ENCODE data around the gene ASIC5.
"Not testable (repeated sequence)": the region's sequence is repeated elsewhere in the genome, so short reads cannot be mapped to it uniquely, and the experiment has no call there.

ASIC5 gene

DNA sequence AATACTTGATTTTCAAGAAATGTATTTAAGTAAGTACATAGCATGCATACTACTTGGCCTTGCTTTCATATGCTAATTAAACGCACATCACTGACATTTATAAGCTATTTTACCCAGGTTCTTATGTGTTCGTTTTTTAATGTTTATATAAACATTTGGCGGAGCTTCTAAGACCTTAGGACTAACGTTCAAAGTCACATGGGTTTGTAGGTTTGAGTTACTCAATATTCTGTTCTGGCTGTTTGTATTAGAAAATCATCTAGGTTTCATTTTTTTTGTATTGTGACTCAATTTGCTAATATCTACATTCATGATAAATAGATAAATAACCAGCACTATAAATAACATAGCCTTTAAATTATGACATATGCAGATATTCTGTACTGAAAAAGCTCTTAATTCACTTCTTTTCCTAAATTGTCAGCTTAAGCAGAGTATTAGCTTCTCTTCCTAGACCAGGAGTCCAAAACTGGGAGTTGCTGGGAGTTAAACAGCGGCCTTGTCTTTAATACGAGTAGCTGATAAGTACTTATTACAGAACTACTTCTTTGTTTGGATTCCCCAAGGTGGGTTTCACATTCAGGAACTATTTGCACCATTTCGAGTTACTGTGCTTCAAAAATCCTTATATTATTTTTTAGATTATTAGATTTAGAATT lies 65.3 kb downstream of the ASIC5 start:
- no peak for DNase-seq

DNA sequence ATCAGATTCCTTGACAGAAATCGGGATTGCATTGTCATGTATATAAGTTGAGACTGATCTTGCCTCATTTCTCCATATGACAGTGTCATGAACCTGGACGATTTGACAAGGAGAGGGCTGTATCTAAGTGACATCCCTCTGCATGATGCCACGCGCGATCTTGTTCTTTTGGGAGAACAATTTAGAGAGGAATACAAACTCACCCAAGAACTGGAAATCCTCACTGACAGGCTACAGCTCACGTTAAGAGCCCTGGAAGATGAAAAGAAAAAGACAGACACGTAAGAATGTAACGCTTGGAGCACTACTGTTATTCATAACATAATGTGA lies 66.3 kb downstream of the ASIC5 start:
- no peak for DNase-seq

DNA sequence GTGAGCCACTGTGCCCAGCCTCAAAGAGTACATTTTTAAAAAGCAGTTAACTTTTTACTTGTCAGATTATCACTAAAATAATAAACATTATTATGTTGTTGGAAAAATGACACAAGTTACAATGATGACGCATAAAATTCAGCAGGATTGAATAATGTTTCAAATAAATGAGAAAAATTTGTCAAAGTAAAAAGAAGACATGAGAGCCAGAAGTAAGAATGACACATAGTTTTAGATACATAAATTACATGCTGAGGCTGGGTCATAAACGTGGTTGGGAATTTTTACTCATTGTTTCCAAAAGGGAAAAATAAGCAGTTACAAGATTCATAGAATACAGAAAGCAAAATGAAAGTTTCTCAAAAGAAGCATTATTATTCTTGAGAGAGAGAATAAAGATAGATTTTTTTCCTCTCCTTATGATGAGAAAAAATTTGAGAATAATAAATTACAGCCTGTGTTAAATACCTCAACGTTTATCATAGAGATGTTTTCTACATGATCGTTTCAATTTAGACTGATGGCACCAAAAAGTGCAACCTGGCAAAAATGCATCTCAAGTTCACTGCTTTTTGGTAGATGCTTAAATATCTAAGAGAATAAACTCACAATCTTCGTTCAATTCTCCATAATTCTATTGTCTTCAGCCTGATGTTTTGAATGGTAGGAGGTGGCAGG lies 66.8 kb downstream of the ASIC5 start:
- DNase-seq, result no peak

DNA sequence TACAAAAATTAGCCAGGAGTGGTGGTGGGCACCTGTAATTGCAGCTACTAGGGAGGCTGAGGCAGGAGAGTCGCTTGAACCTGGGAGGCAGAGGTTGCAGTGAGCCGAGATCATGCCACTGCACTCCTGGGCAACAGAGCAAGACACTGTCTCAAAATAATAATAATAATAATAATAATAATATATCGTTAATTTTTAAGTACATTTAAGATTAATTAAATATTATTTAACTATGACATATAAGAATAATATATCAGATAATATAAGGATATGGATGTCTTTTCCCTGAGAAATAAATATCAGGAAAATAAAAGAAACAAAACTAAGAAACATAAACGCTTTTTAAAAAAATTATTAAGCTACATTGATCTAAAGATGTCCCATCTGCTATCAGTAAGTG lies 68.5 kb downstream of the ASIC5 start:
- not testable (repeated sequence) for DNase-seq

DNA sequence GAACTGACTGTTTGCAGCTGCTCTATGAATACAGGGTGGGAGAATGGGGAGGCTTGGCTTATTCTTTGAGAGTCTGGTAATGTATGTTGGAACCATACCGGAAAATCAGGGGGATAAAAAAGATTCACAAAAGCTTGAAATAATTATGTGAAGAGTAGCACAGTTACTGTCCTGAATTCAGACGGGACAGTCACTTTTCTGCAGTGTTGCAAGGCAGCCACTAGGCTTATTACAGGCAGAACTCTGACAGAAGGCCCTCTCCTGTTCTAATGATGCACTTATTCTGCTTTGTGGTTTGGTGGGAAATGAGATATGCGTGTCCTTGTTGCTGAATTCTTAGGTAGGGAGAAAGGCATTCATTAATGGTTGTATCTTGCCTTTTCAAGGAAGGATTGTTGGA lies 70.1 kb downstream of the ASIC5 start:
- no peak for DNase-seq

DNA sequence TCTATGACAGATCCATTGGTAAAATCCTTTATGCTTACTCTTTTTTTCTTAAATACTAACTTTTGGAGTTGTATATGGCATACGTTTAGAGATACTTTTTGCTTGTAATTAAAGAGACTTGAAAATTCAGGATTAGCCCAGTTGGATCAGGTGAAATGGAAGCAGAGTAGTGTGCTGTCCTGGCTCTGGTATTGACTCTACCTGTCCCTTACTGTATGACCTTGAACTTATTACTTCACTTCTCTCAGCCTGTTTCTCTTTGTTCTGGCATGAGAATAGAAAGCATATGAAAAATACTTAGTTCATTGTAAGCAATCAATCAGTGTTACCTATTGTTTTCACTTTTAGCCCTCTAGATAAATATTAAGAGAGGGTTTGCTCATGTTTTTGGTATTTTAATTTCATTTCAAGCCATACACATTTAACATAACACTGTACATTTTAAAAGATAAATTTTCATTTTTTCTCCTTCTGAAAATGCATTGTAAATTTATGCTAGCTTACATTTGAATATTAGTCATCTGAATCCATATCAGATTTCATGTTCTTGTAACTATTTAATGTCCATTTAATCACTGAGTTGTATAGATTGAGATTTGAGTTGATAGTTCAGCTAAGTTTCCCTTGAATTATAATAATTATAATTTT lies 71.4 kb downstream of the ASIC5 start:
- DNase-seq, result no peak

GRCh38 chr4:155789982-155790381 lies 76.1 kb downstream of the ASIC5 start:
- DNase-seq, result peak in 1 of 58 donors; percentile 33

DNA sequence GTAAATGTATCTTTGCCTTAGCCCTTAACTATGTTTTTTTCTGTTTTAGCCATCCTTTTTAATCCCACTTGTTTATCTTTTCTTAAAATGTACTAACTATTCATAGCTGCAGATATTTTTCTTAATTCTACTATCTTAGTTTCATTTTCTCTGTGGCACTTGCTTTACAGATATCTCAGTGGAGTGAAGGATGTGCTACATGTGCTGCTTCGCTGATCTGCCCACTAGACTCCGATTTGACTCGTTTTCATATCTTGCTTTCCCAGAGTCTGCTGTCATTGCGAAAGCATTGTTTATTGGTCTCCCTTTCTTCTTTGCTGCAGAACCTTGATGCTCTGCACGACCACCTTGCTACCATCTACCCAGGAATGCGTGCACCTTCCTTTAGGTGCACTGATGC lies 76.7 kb downstream of the ASIC5 start:
- peak in 2 of 58 donors; percentile 11 to 15 for DNase-seq

DNA sequence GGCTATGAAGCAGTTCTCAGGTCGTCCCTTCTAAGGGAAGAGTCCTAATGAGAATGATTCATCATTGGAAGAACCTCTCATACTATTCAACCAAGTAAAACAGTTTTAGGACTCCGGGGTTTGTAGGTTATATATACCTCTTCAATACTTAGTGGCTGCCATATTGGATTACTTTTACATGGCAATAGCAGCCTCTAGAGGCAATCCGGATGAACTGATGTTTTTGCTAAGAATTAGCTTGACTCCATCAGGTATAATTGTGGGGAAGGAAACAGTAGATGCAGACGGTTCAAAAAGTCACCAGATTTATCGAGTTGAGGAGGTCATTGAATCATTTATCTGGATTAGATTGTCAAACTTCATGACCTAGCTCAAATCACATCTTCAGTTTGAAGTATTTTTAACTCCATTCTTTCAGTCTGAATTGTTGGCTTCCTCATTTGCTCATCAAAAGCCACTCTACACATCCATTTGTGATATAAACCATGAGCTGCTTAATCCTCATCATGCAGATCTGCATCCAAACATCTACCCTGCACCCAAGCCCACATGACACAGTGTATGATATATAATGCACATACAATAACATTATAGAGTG lies 78.9 kb downstream of the ASIC5 start:
- peak in 1 of 58 donors; percentile 21 for DNase-seq

GRCh38 chr4:155785828-155786227 lies 80.2 kb downstream of the ASIC5 start:
- DNase-seq, result no peak

GRCh38 chr4:155784637-155785036 lies 81.4 kb downstream of the ASIC5 start:
- no peak for DNase-seq

DNA sequence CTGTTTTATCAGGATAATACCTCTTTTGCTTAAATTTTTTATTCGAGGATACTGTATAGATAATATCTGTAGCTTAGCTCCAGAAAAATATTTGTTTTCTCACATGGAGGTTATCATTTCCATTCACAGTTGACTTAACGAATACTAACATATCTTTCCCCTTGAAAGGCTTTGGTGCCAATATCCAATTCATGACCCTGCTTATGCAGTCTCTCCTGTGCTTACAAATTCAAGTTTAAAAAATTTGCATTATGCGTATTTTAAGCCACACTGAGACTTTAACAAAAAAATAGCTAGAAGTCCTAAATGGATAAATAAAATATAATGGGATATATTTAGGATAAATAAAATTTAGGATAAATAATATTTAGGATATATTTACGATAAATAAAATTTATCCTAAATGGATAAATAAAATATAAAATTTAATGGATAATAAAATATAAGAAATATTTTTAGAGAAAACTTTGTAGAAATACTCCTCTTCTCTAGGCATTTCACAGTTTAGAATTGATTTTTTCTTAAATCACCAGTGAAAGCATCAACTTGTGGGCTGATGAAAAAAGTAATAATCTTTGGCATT lies 84.7 kb downstream of the ASIC5 start:
- DNase-seq, result no peak

GRCh38 chr4:155780775-155781174 lies 85.3 kb downstream of the ASIC5 start:
- DNase-seq, result no peak
